CD4-positive, alpha-beta T cell (primary cell): ENCODE measurements around the gene MTCL1. TPM values are rescaled to one million over a fixed set of nuclear protein-coding genes. Genes with fewer than 3 reads are reported as not detected.

Source experiments
- ATAC-seq: fragments of 200-7000 bp; cut with Tn5 transposase; one replicate; pipeline ENCODE4 v1.10.0; 2022; ENCODE audit warnings: mild to moderate bottlenecking; ENCODE audit not compliant: poor library complexity
- CTCF ChIA-PET: fragments of 350-600 bp; sonication (Branson Sonifier 250); formaldehyde crosslinking; loops from one replicate; lab custom pipeline; 2021; ENCODE audit warnings: antibody characterized with exemption, inconsistent platforms; lab: Charles Lee
- POLR2A ChIA-PET: fragments of 350-600 bp; sonication (Branson Sonifier 250); formaldehyde crosslinking; loops from one replicate; lab custom pipeline; 2021; ENCODE audit warnings: antibody characterized with exemption, inconsistent platforms; lab: Charles Lee
- DNase-seq, 14 experiments: peaks; one replicate each; pipeline ENCODE4 v3.0.0-alpha.2; 2013 to 2020; ENCODE audit warnings: mixed read lengths in 2 of 14
- H3K27ac ChIP-seq, 2 donors: one replicate each; pipeline versions ENCODE4 v1.5.1 to v1.7.0; 2013; ENCODE audit warnings: low read length in 2 of 2, low read depth in 1 of 2, mild to moderate bottlenecking in 1 of 2
- H3K27me3 ChIP-seq, 2 experiments: 1 replicate in 1 of 2; 2 replicates in 1 of 2; pipeline versions ENCODE4 v1.6.1 to v1.7.0; 2013; ENCODE audit warnings: low read length in 2 of 2, control low read depth in 1 of 2, mild to moderate bottlenecking in 1 of 2, moderate library complexity in 1 of 2; ENCODE audit not compliant: insufficient read depth in 2 of 2, control insufficient read depth in 1 of 2
- H3K36me3 ChIP-seq: one replicate; pipeline ENCODE4 v1.6.1; 2013; ENCODE audit warnings: low read length, control low read depth; ENCODE audit not compliant: insufficient read depth
- H3K4me1 ChIP-seq: one replicate; pipeline ENCODE4 v1.6.1; 2013; ENCODE audit warnings: low read length, control low read depth; ENCODE audit not compliant: insufficient read depth
- H3K4me3 ChIP-seq: one replicate; pipeline ENCODE4 v1.5.1; 2013; ENCODE audit warnings: mild to moderate bottlenecking, low read length, moderate library complexity
- H3K9me3 ChIP-seq, 2 experiments: 1 replicate in 1 of 2; 2 replicates in 1 of 2; pipeline versions ENCODE4 v1.6.1 to v1.7.0; 2013; ENCODE audit warnings: low read length in 2 of 2, mild to moderate bottlenecking in 2 of 2, control low read depth in 1 of 2, moderate library complexity in 1 of 2; ENCODE audit not compliant: control insufficient read depth in 1 of 2, insufficient read depth in 1 of 2
- H3K27ac Mint-ChIP-seq: one replicate; pipeline ENCODE4 v1.8.0; 2020; ENCODE audit warnings: mixed read lengths
- H3K27me3 Mint-ChIP-seq: one replicate; pipeline ENCODE4 v1.8.0; 2021; ENCODE audit warnings: mixed read lengths
- H3K36me3 Mint-ChIP-seq: one replicate; pipeline ENCODE4 v1.8.0; 2021; ENCODE audit warnings: low read depth, mixed read lengths
- H3K4me1 Mint-ChIP-seq: one replicate; pipeline ENCODE4 v1.8.0; 2021; ENCODE audit warnings: low read depth, mixed read lengths
- H3K4me3 Mint-ChIP-seq: one replicate; pipeline ENCODE4 v1.8.0; 2020; ENCODE audit warnings: mild to moderate bottlenecking, mixed read lengths
- H3K9me3 Mint-ChIP-seq: one replicate; pipeline ENCODE4 v1.8.0; 2020; ENCODE audit warnings: mixed read lengths
- intact Hi-C, 2 experiments: fragments of 100-400 bp; cut with DNase I in 1 of 2; cut with micrococcal nuclease in 1 of 2; formaldehyde crosslinking; loops; one replicate each; pipeline versions ENCODE4 v1.15.1 to v1.9.0; 2023 to 2025; cut with DNase I, micrococcal nuclease
- total RNA-seq, 174 experiments: library from RNA in 2 of 174; stranded (reverse) in 2 of 174; gene quantifications; one replicate each; pipeline ENCODE4 v1.2.3 and lab custom pipeline; 2021 to 2026
- TF ChIP-seq, protein P1 (sequence below): fragments of 200-600 bp; IDR thresholded peaks from one replicate; pipeline ENCODE4 v1.8.0; 2022; ENCODE audit warnings: antibody characterized with exemption, mild to moderate bottlenecking

Gene MTCL1
- total RNA-seq, 2 experiments from 2014 or later: 0.11 to 0.55 TPM

DNA sequence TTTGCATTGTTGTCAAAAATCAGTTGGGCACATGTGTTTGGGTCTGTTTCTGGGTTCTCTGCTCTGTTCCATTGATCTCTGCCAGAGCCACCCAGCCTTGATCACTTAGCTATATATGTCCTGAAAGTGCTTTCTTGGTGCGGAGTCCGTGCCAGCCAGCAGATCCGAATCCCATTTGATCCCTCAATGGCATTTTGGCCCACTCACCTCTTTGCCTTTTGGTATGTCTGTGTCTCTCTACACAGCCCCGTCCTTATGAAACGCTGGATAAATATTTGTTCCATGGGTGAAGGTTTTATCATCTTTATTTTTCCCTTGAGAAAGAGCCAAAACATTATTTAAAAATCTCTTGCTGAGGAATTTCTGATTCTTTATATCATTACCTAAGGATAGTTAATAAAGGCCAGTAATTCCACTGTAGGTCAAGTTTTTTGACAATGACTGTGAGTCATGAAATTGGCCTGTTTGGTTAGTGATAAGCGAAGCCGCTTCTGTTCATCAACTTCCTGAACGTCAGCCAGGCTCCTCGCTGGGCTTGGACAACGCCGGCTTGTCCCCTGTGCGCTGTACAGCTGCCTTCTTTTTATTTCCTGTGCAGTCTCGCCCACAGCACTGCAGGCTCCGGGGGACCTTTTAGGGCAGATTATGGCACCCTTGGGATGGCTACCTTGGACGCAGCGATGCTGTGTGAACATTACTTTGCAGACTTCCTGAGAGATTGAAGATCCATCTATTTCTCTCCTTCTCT lies 24.9 kb downstream of the MTCL1 start:
- POLR2A ChIA-PET: no interaction called here
- Histone ChIP-seq H3K27me3 (no peaks in the 10 kb centered on the region), H3K4me1 (no peaks in the 10 kb centered on the region), H3K9me3 (peaks cover 0 to 4% of the 10 kb centered on the region in 2 experiments), H3K4me3 (no peak overlapping the region), H3K27ac (no peak overlapping the region), H3K36me3 (no peaks in the 10 kb centered on the region)
- TF ChIP-seq, protein P1, sequence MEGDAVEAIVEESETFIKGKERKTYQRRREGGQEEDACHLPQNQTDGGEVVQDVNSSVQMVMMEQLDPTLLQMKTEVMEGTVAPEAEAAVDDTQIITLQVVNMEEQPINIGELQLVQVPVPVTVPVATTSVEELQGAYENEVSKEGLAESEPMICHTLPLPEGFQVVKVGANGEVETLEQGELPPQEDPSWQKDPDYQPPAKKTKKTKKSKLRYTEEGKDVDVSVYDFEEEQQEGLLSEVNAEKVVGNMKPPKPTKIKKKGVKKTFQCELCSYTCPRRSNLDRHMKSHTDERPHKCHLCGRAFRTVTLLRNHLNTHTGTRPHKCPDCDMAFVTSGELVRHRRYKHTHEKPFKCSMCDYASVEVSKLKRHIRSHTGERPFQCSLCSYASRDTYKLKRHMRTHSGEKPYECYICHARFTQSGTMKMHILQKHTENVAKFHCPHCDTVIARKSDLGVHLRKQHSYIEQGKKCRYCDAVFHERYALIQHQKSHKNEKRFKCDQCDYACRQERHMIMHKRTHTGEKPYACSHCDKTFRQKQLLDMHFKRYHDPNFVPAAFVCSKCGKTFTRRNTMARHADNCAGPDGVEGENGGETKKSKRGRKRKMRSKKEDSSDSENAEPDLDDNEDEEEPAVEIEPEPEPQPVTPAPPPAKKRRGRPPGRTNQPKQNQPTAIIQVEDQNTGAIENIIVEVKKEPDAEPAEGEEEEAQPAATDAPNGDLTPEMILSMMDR: no peak
- CTCF ChIA-PET: no interaction called here
- Mint-ChIP-seq H3K9me3 (no peaks in the 10 kb centered on the region), H3K27ac (no peak overlapping the region), H3K36me3 (no peaks in the 10 kb centered on the region), H3K4me3 (no peak overlapping the region), H3K27me3 (peaks cover 12% of the 10 kb centered on the region), H3K4me1 (no peaks in the 10 kb centered on the region)
- ATAC-seq (no peak), DNase-seq (no peak)
- intact Hi-C loops: loop anchor here in 1 of 2 experiments (5.0 kb wide), 1 partner anchor 173 kb away; no protein-coding TSS in a partner anchor

GRCh38 chr18:8732442-8733360 lies 27.3 kb downstream of the MTCL1 start:
- H3K27me3 Mint-ChIP-seq: peaks cover 18% of the 10 kb centered on the region
- ChIA-PET CTCF (no interaction called here), POLR2A (no interaction called here)
- no peak overlapping the region for H3K4me3 Mint-ChIP-seq
- Histone ChIP-seq H3K27me3 (no peaks in the 10 kb centered on the region), H3K4me3 (no peak overlapping the region), H3K4me1 (no peaks in the 10 kb centered on the region), H3K9me3 (peaks cover 0 to 4% of the 10 kb centered on the region in 2 experiments), H3K27ac (no peak overlapping the region), H3K36me3 (no peaks in the 10 kb centered on the region)
- intact Hi-C loops: loop anchor here in 1 of 2 experiments (5.0 kb wide), 1 partner anchor 175 kb away; no protein-coding TSS in a partner anchor
- no peaks in the 10 kb centered on the region for H3K36me3 Mint-ChIP-seq
- DNase-seq (no peak), ATAC-seq (no peak)
- H3K9me3 Mint-ChIP-seq: no peaks in the 10 kb centered on the region
- TF ChIP-seq, protein P1: no peak
- no peaks in the 10 kb centered on the region for H3K4me1 Mint-ChIP-seq
- H3K27ac Mint-ChIP-seq: no peak overlapping the region

DNA sequence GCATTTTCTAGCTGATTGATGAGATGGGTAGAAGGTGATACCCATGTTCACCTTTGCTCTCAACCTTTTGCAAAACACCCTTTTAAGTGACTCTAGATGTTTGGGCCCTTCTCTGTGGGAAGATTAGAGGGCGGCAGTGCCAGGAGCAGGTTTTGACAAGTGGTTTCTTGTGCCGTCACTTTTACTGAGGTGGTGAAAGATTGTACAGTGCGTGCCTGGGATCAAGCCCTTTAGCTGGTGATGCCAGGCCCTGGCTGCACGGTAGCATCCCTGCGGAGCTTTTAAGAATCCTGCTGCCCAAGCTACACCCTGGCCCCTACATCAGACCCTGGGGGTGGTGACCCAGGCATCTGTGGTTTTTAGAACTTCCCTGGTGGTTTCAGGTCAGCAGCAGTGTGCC lies 29.1 kb downstream of the MTCL1 start:
- no peak overlapping the region for H3K27ac Mint-ChIP-seq
- no peak for ATAC-seq
- H3K27me3 Mint-ChIP-seq: peaks cover 18% of the 10 kb centered on the region

More for the DNA sequence above, 29.1 kb downstream of the MTCL1 start:
- intact Hi-C loops: loop anchor here in 1 of 2 experiments (5.0 kb wide), 1 partner anchor 177 kb away; no protein-coding TSS in a partner anchor
- H3K4me1 Mint-ChIP-seq: no peaks in the 10 kb centered on the region
- Histone ChIP-seq H3K27ac (no peak overlapping the region), H3K27me3 (no peaks in the 10 kb centered on the region), H3K9me3 (peaks cover 0 to 4% of the 10 kb centered on the region in 2 experiments), H3K36me3 (no peaks in the 10 kb centered on the region), H3K4me1 (no peaks in the 10 kb centered on the region), H3K4me3 (no peak overlapping the region)
- no peaks in the 10 kb centered on the region for H3K36me3 Mint-ChIP-seq
- no peaks in the 10 kb centered on the region for H3K9me3 Mint-ChIP-seq
- TF ChIP-seq, protein P1: no peak
- DNase-seq: no peak
- no peak overlapping the region for H3K4me3 Mint-ChIP-seq
- CTCF ChIA-PET: no interaction called here
- POLR2A ChIA-PET: interaction anchor here (0.6 kb wide), 1 partner anchor 20 kb away, joined by 3 read pairs; no protein-coding TSS in a partner anchor
